Vagina (tissue), 2 donors: Measurements from ENCODE around the gene INPP4A.

ENCODE experiments used
- POLR2A ChIP-seq, 2 donors: fragments of 450-650 bp; IDR thresholded peaks; one replicate each; pipeline ENCODE4 v1.6.1; 2017; ENCODE audit warnings: antibody characterized with exemption in 2 of 2, mild to moderate bottlenecking in 2 of 2, moderate library complexity in 2 of 2
- POLR2AphosphoS5 ChIP-seq, 2 donors: sonication (generic); formaldehyde crosslinking; IDR thresholded peaks; one replicate each; pipeline ENCODE4 v1.9.0; 2017; ENCODE audit warnings: antibody characterized with exemption in 2 of 2, mild to moderate bottlenecking in 2 of 2, low read depth in 1 of 2; ENCODE audit not compliant: insufficient read depth in 1 of 2
- TF ChIP-seq, protein P1 (sequence below), 3 experiments: fragments of 450-650 bp in 2 of 3; fragments of 200-600 bp in 1 of 3; sonication (generic) in 1 of 3; IDR thresholded peaks; one replicate each; pipeline ENCODE4 v1.5.1; 2017 to 2019; ENCODE audit warnings: antibody characterized with exemption in 3 of 3, mild to moderate bottlenecking in 2 of 3, moderate library complexity in 2 of 3

DNA sequence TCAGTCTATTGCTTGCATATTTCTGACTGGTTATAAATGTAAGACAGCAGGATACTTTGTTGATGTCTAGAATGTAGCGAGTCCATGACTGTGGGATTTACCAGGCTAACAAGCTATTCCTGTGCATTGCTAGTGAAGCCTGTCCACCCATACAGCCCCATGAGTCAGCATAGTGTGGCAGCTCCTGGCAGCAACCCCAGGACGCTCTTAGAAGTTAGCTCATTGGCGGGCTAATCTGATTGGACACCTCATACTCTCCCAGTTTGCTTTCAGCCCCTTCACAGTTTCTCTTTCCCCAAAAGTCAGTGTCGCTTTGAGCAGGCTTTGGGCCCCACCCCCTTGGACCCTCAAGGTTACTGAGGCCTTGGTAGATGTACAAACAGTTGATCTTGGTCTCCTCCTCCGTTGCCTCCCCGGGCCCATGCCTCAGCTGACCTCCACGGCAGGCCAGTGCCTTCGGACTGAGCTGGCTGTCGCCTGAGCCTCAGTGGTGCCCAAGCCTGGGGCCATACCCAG, 115.7 kb downstream of the INPP4A start:
- TF ChIP-seq, protein P1, sequence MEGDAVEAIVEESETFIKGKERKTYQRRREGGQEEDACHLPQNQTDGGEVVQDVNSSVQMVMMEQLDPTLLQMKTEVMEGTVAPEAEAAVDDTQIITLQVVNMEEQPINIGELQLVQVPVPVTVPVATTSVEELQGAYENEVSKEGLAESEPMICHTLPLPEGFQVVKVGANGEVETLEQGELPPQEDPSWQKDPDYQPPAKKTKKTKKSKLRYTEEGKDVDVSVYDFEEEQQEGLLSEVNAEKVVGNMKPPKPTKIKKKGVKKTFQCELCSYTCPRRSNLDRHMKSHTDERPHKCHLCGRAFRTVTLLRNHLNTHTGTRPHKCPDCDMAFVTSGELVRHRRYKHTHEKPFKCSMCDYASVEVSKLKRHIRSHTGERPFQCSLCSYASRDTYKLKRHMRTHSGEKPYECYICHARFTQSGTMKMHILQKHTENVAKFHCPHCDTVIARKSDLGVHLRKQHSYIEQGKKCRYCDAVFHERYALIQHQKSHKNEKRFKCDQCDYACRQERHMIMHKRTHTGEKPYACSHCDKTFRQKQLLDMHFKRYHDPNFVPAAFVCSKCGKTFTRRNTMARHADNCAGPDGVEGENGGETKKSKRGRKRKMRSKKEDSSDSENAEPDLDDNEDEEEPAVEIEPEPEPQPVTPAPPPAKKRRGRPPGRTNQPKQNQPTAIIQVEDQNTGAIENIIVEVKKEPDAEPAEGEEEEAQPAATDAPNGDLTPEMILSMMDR (IDR thresholded peaks at IDR 0.05) = no peak
- TF ChIP-seq POLR2A (IDR thresholded peaks at IDR 0.05) = no peak
- TF ChIP-seq POLR2AphosphoS5 (IDR thresholded peaks at IDR 0.05; ENCODE audit: insufficient read depth in 1 of 2, low read depth in 1 of 2) = no peak
